Right cardiac atrium (tissue), 5 donors: ENCODE measurements around the gene PRKN. TPM values are rescaled to one million over a fixed set of nuclear protein-coding genes. Genes with fewer than 3 reads are reported as not detected.

Experiments
- ATAC-seq, 2 donors: fragments of 200-7000 bp; cut with Tn5 transposase; one replicate each; pipeline versions ENCODE4 v1.8.0 to v1.9.1; 2020; ENCODE audit warnings: moderate library complexity in 2 of 2, mild to moderate bottlenecking in 1 of 2
- DNase-seq, 3 donors: peaks; one replicate each; pipeline ENCODE4 v3.0.0-alpha.2; 2020
- H3K27ac ChIP-seq: one replicate; pipeline ENCODE4 v1.5.1; 2013; ENCODE audit warnings: mild to moderate bottlenecking, low read length, control low read depth, moderate library complexity
- H3K27me3 ChIP-seq: one replicate; pipeline ENCODE4 v1.6.1; 2013; ENCODE audit not compliant: control insufficient read depth, insufficient read depth
- H3K4me1 ChIP-seq: one replicate; pipeline ENCODE4 v1.6.1; 2013; ENCODE audit warnings: low read length; ENCODE audit not compliant: control insufficient read depth, insufficient read depth
- H3K4me3 ChIP-seq: one replicate; pipeline ENCODE4 v1.5.1; 2013; ENCODE audit warnings: low read length, control low read depth
- H3K9me3 ChIP-seq: one replicate; pipeline ENCODE4 v1.6.1; 2013; ENCODE audit warnings: low read length; ENCODE audit not compliant: control insufficient read depth
- WGBS: extraction: QIAGEN DNeasy Blood & Tissue Kit; methylation state at CpG from one replicate; pipeline ENCODE4 v1.1.7; 2013; 5-methylcytosine and 5-hydroxymethylcytosine counted together
- intact Hi-C, 4 donors: fragments of 100-400 bp; cut with DNase I; formaldehyde crosslinking; loops; one replicate each; pipeline versions ENCODE4 v1.11.0 to v1.14.0; 2022 to 2023
- polyA plus RNA-seq: library from polyadenylated mRNA; stranded (reverse); fragments of 200-250 nt; gene quantifications from one replicate; pipeline ENCODE4 v1.2.3, GENCODE V29; 2013
- total RNA-seq, 4 donors: library from RNA; stranded (reverse); fragmentation: NEBNext Ultra II Directional; extraction: Animal tissue kit (Norgen Biotek cat#: 25700); gene quantifications; one replicate each; pipeline ENCODE4 v1.2.1, GENCODE V29; 2021
- donor health status: healthy with polysubstance abuse.
- donor health status: DM: no; HTN: yes; CAD: no.
- donor health status: DM: no; HTN: no; CAD: no.
- donor health status: DM: no; HTN: yes; CAD: no; lungs with severe emphysema.
- donor health status: DM: yes; HTN: yes; CAD: no.

The PRKN gene
- total and polyA plus RNA-seq, 5 donors = 9.6 to 33.0 (median 24.8) TPM

GRCh38 chr6:161838306-161839035 is 889.1 kb downstream of the PRKN start:
- Histone ChIP-seq H3K27me3 (no peaks in the 10 kb centered on the region), H3K4me1 (no peaks in the 10 kb centered on the region), H3K9me3 (no peaks in the 10 kb centered on the region), H3K4me3 (no peak overlapping the region), H3K27ac (no peak overlapping the region)
- ATAC-seq (peak in 1 of 2 donors; percentile 60), DNase-seq (peak in 2 of 3 donors; percentile 62 to 74)
- WGBS = 64% methylated on average over 14 of the region's 14 CpGs
- intact Hi-C loops = no loop called here

- no peaks in the 10 kb centered on the region for H3K9me3 ChIP-seq
- no peaks in the 10 kb centered on the region for H3K27me3 ChIP-seq
- H3K4me1 ChIP-seq = no peaks in the 10 kb centered on the region
- 81% methylated on average over 2 of the region's 2 CpGs for WGBS
- no peak for DNase-seq
- intact Hi-C loops = no loop called here
- no peak for ATAC-seq
- no peak overlapping the region for H3K27ac ChIP-seq
- H3K4me3 ChIP-seq = no peak overlapping the region
Measured at GRCh38 chr6:161837854-161838253, 889.7 kb downstream of the PRKN start.

- H3K27ac ChIP-seq = no peak overlapping the region
- intact Hi-C loops = no loop called here
- H3K4me3 ChIP-seq = no peak overlapping the region
- H3K4me1 ChIP-seq = no peaks in the 10 kb centered on the region
- H3K9me3 ChIP-seq = no peaks in the 10 kb centered on the region
- no peak for DNase-seq
- 45% methylated on average over 1 of the region's 1 CpG for WGBS
- H3K27me3 ChIP-seq = no peaks in the 10 kb centered on the region
- ATAC-seq = no peak
Measured at GRCh38 chr6:161837449-161837735, 890.2 kb downstream of the PRKN start.

GRCh38 chr6:161836643-161837448 is 890.7 kb downstream of the PRKN start:
- Histone ChIP-seq H3K27me3 (no peaks in the 10 kb centered on the region), H3K4me1 (no peaks in the 10 kb centered on the region), H3K9me3 (no peaks in the 10 kb centered on the region), H3K27ac (no peak overlapping the region), H3K4me3 (no peak overlapping the region)
- no peak for DNase-seq
- intact Hi-C loops = no loop called here
- WGBS = 86% methylated on average over 15 of the region's 15 CpGs
- ATAC-seq = no peak

GRCh38 chr6:161835500-161836215 is 891.9 kb downstream of the PRKN start:
- 49% methylated on average over 19 of the region's 19 CpGs for WGBS
- no peaks in the 10 kb centered on the region for H3K4me1 ChIP-seq
- no peak overlapping the region for H3K4me3 ChIP-seq
- peak in 1 of 2 donors; percentile 26 for ATAC-seq
- DNase-seq = no peak
- intact Hi-C loops = no loop called here
- H3K27me3 ChIP-seq = no peaks in the 10 kb centered on the region
- no peak overlapping the region for H3K27ac ChIP-seq
- no peaks in the 10 kb centered on the region for H3K9me3 ChIP-seq

- DNase-seq (no peak), ATAC-seq (no peak)
- intact Hi-C loops = no loop called here
- 96% methylated on average over 6 of the region's 6 CpGs for WGBS
- no peaks in the 10 kb centered on the region for H3K4me1 ChIP-seq
- no peaks in the 10 kb centered on the region for H3K27me3 ChIP-seq
- H3K9me3 ChIP-seq = no peaks in the 10 kb centered on the region
- H3K27ac ChIP-seq = no peak overlapping the region
- no peak overlapping the region for H3K4me3 ChIP-seq
Measured at GRCh38 chr6:161834426-161834825, 893.1 kb downstream of the PRKN start.

GRCh38 chr6:161833099-161833860 is 894.3 kb downstream of the PRKN start:
- ATAC-seq (no peak), DNase-seq (no peak)
- Histone ChIP-seq H3K27ac (no peak overlapping the region), H3K9me3 (no peaks in the 10 kb centered on the region), H3K4me3 (no peak overlapping the region), H3K4me1 (no peaks in the 10 kb centered on the region), H3K27me3 (no peaks in the 10 kb centered on the region)
- intact Hi-C loops = no loop called here
- 83% methylated on average over 18 of the region's 18 CpGs for WGBS

GRCh38 chr6:161832622-161833021 is 894.9 kb downstream of the PRKN start:
- H3K27me3 ChIP-seq = no peaks in the 10 kb centered on the region
- intact Hi-C loops = no loop called here
- no peak for ATAC-seq
- no peaks in the 10 kb centered on the region for H3K9me3 ChIP-seq
- DNase-seq = no peak
- 94% methylated on average over 12 of the region's 12 CpGs for WGBS
- H3K4me3 ChIP-seq = no peak overlapping the region
- H3K27ac ChIP-seq = no peak overlapping the region
- H3K4me1 ChIP-seq = no peaks in the 10 kb centered on the region

- no peak for DNase-seq
- intact Hi-C loops = no loop called here
- Histone ChIP-seq H3K4me1 (no peaks in the 10 kb centered on the region), H3K27me3 (no peaks in the 10 kb centered on the region), H3K9me3 (no peaks in the 10 kb centered on the region), H3K27ac (no peak overlapping the region), H3K4me3 (no peak overlapping the region)
- ATAC-seq = no peak
- 56% methylated on average over 6 of the region's 6 CpGs for WGBS
Measured at GRCh38 chr6:161830866-161831616, 896.5 kb downstream of the PRKN start.

GRCh38 chr6:161829291-161829729 is 898.3 kb downstream of the PRKN start:
- Histone ChIP-seq H3K27me3 (no peaks in the 10 kb centered on the region), H3K4me1 (no peaks in the 10 kb centered on the region), H3K9me3 (no peaks in the 10 kb centered on the region), H3K27ac (no peak overlapping the region), H3K4me3 (no peak overlapping the region)
- no peak for ATAC-seq
- WGBS = 83% methylated on average over 9 of the region's 9 CpGs
- intact Hi-C loops = no loop called here
- no peak for DNase-seq
